ENCODE results near the gene DTD1. TPM values are rescaled to one million over a fixed set of nuclear protein-coding genes. Genes with fewer than 3 reads are reported as not detected.

The DTD1 gene
- total RNA-seq, 1 donor, result 52.1 TPM

GRCh38 chr20:18589941-18590674 is 2.3 kb downstream of the DTD1 start:
- no peak overlapping the region for H3K4me2 ChIP-seq (ENCODE audit: insufficient read depth, low read length)
- DNase-seq (ENCODE audit: insufficient read length, low spot score, missing footprints), result no peak
- H3K4me3 ChIP-seq (ENCODE audit: insufficient read depth, low read length), result no peak overlapping the region
- no peaks in the 10 kb centered on the region for H4K20me1 ChIP-seq (ENCODE audit: insufficient read depth, low read length)
- no peaks in the 10 kb centered on the region for H3K36me3 ChIP-seq (ENCODE audit: insufficient read depth, low read length)
- H3K27ac ChIP-seq (ENCODE audit: low read depth, low read length), result no peak overlapping the region
- no peak overlapping the region for H2AFZ ChIP-seq (ENCODE audit: low read length)
- no peaks in the 10 kb centered on the region for H3K27me3 ChIP-seq (ENCODE audit: insufficient read depth, low read length)
- H3K4me1 ChIP-seq (ENCODE audit: insufficient read depth, low read length), result peaks cover 8% of the 10 kb centered on the region
- H3K9me3 ChIP-seq (ENCODE audit: low read depth, low read length), result no peaks in the 10 kb centered on the region
- TF ChIP-seq CTCF (IDR thresholded peaks at IDR 0.05; ENCODE audit: extremely low read depth, low read depth, low read length), result no peak
- H3K79me2 ChIP-seq (ENCODE audit: insufficient read depth, low read length), result peaks cover 44% of the 10 kb centered on the region

GRCh38 chr20:18596270-18596669 is 8.4 kb downstream of the DTD1 start:
- H3K9me3 ChIP-seq (ENCODE audit: low read depth, low read length), result no peaks in the 10 kb centered on the region
- no peak overlapping the region for H3K4me2 ChIP-seq (ENCODE audit: insufficient read depth, low read length)
- H3K4me1 ChIP-seq (ENCODE audit: insufficient read depth, low read length), result no peaks in the 10 kb centered on the region
- H4K20me1 ChIP-seq (ENCODE audit: insufficient read depth, low read length), result no peaks in the 10 kb centered on the region
- H2AFZ ChIP-seq (ENCODE audit: low read length), result no peak overlapping the region
- peaks cover 4% of the 10 kb centered on the region for H3K36me3 ChIP-seq (ENCODE audit: insufficient read depth, low read length)
- no peak overlapping the region for H3K27ac ChIP-seq (ENCODE audit: low read depth, low read length)
- DNase-seq (ENCODE audit: insufficient read length, low spot score, missing footprints), result no peak
- H3K79me2 ChIP-seq (ENCODE audit: insufficient read depth, low read length), result peaks cover 25% of the 10 kb centered on the region
- TF ChIP-seq CTCF (IDR thresholded peaks at IDR 0.05; ENCODE audit: extremely low read depth, low read depth, low read length), result no peak
- no peak overlapping the region for H3K4me3 ChIP-seq (ENCODE audit: insufficient read depth, low read length)
- H3K27me3 ChIP-seq (ENCODE audit: insufficient read depth, low read length), result no peaks in the 10 kb centered on the region

GRCh38 chr20:18609741-18610140 is 21.9 kb downstream of the DTD1 start:
- no peak for DNase-seq (ENCODE audit: insufficient read length, low spot score, missing footprints)
- H4K20me1 ChIP-seq (ENCODE audit: insufficient read depth, low read length), result no peaks in the 10 kb centered on the region
- no peaks in the 10 kb centered on the region for H3K9me3 ChIP-seq (ENCODE audit: low read depth, low read length)
- no peaks in the 10 kb centered on the region for H3K27me3 ChIP-seq (ENCODE audit: insufficient read depth, low read length)
- no peak for TF ChIP-seq CTCF (IDR thresholded peaks at IDR 0.05; ENCODE audit: extremely low read depth, low read depth, low read length)
- H3K79me2 ChIP-seq (ENCODE audit: insufficient read depth, low read length), result no peaks in the 10 kb centered on the region
- H3K4me3 ChIP-seq (ENCODE audit: insufficient read depth, low read length), result no peak overlapping the region
- peaks cover 3% of the 10 kb centered on the region for H3K36me3 ChIP-seq (ENCODE audit: insufficient read depth, low read length)
- H3K4me1 ChIP-seq (ENCODE audit: insufficient read depth, low read length), result no peaks in the 10 kb centered on the region
- H2AFZ ChIP-seq (ENCODE audit: low read length), result no peak overlapping the region
- H3K4me2 ChIP-seq (ENCODE audit: insufficient read depth, low read length), result no peak overlapping the region
- H3K27ac ChIP-seq (ENCODE audit: low read depth, low read length), result no peak overlapping the region

GRCh38 chr20:18611492-18611891 is 23.6 kb downstream of the DTD1 start:
- no peak for DNase-seq (ENCODE audit: insufficient read length, low spot score, missing footprints)
- H3K4me1 ChIP-seq (ENCODE audit: insufficient read depth, low read length), result no peaks in the 10 kb centered on the region
- H3K36me3 ChIP-seq (ENCODE audit: insufficient read depth, low read length), result peaks cover 3% of the 10 kb centered on the region
- no peaks in the 10 kb centered on the region for H4K20me1 ChIP-seq (ENCODE audit: insufficient read depth, low read length)
- no peak overlapping the region for H2AFZ ChIP-seq (ENCODE audit: low read length)
- no peak overlapping the region for H3K27ac ChIP-seq (ENCODE audit: low read depth, low read length)
- no peaks in the 10 kb centered on the region for H3K9me3 ChIP-seq (ENCODE audit: low read depth, low read length)
- TF ChIP-seq CTCF (IDR thresholded peaks at IDR 0.05; ENCODE audit: extremely low read depth, low read depth, low read length), result no peak
- H3K79me2 ChIP-seq (ENCODE audit: insufficient read depth, low read length), result no peaks in the 10 kb centered on the region
- H3K4me3 ChIP-seq (ENCODE audit: insufficient read depth, low read length), result no peak overlapping the region
- no peaks in the 10 kb centered on the region for H3K27me3 ChIP-seq (ENCODE audit: insufficient read depth, low read length)
- H3K4me2 ChIP-seq (ENCODE audit: insufficient read depth, low read length), result no peak overlapping the region
